Panc1 (cell line): ENCODE measurements around the gene SMURF2. TPM values are rescaled to one million over a fixed set of nuclear protein-coding genes. Genes with fewer than 3 reads are reported as not detected.

Source experiments
- ATAC-seq: fragments of 200-7000 bp; cut with Tn5 transposase; 2 replicates; pipeline ENCODE4 v1.9.1; 2020; ENCODE audit warnings: mild to moderate bottlenecking, moderate library complexity
- BruUV-seq: library from RNA; stranded (reverse); fragments of 400-500 nt; replicated peaks from 2 replicates; lab custom pipeline; 2021; lab: Mats Ljungman, UMichigan
- CTCF ChIA-PET: fragments of 300-600 bp; sonication (Branson Sonifier 250); formaldehyde crosslinking; loops from one replicate; lab custom pipeline; 2022; ENCODE audit warnings: antibody characterized with exemption; lab: Charles Lee
- POLR2A ChIA-PET: fragments of 300-600 bp; sonication (Branson Sonifier 250); formaldehyde crosslinking; loops from one replicate; lab custom pipeline; 2022; ENCODE audit warnings: antibody characterized with exemption; lab: Charles Lee
- DNase-seq: peaks from one replicate; pipeline ENCODE4 v3.0.0-alpha.2; 2010; ENCODE audit warnings: low read depth, low spot score
- H3K27ac ChIP-seq: 2 replicates; pipeline ENCODE4 v1.5.1; 2011; ENCODE audit warnings: mild to moderate bottlenecking, low read length, inconsistent platforms
- H3K27me3 ChIP-seq: fragments of 200-500 bp; sonication (Bioruptor generic); 2 replicates; pipeline ENCODE4 v1.6.0; 2014; ENCODE audit warnings: low read length, inconsistent platforms; ENCODE audit not compliant: control insufficient read depth, insufficient read depth
- H3K36me3 ChIP-seq: fragments of 200-500 bp; sonication (Bioruptor generic); 2 replicates; pipeline ENCODE4 v1.5.1; 2014; ENCODE audit warnings: inconsistent platforms, mild to moderate bottlenecking, low read length, moderate library complexity; ENCODE audit not compliant: control insufficient read depth, insufficient read depth
- H3K4me1 ChIP-seq: 2 replicates; pipeline ENCODE4 v1.5.1; 2011; ENCODE audit warnings: inconsistent platforms, mild to moderate bottlenecking, low read length, moderate library complexity; ENCODE audit not compliant: control insufficient read depth, insufficient read depth
- H3K4me3 ChIP-seq, 2 experiments: 2 replicates each; pipeline ENCODE4 v1.5.1; 2011 to 2012; ENCODE audit warnings: low read depth in 2 of 2, low read length in 2 of 2, mild to moderate bottlenecking in 2 of 2, inconsistent platforms in 1 of 2, moderate library complexity in 1 of 2
- H3K9me3 ChIP-seq: fragments of 200-500 bp; sonication (Bioruptor generic); 2 replicates; pipeline ENCODE4 v1.5.1; 2014; ENCODE audit warnings: low read depth, mild to moderate bottlenecking, inconsistent platforms, low read length, moderate library complexity; ENCODE audit not compliant: control insufficient read depth, insufficient read depth
- CTCF ChIP-seq: fragments of 450-650 bp; IDR thresholded peaks from 2 replicates; pipeline ENCODE4 v1.5.1; 2017; ENCODE audit warnings: mild to moderate bottlenecking
- POLR2AphosphoS5 ChIP-seq: IDR thresholded peaks from 2 replicates; pipeline ENCODE4 v1.6.1; 2012; ENCODE audit warnings: mild to moderate bottlenecking, low read depth, low read length, moderate library complexity
- SIN3A ChIP-seq: IDR thresholded peaks from 2 replicates; pipeline ENCODE4 v1.6.1; 2012; ENCODE audit warnings: low read depth, mild to moderate bottlenecking, low read length, moderate library complexity, borderline replicate concordance; ENCODE audit not compliant: insufficient read depth
- TCF7L2 ChIP-seq: IDR thresholded peaks from 2 replicates; pipeline ENCODE4 v1.6.1; 2011; ENCODE audit warnings: mild to moderate bottlenecking, low read depth, low read length, inconsistent platforms
- in situ Hi-C: cut with HindIII; loops from 2 replicates; pipeline ENCODE4 v1.10.0; 2016; ENCODE audit warnings: low sequenced_read_pairs, low pct_unique_long_range_greater_than_20kb
- intact Hi-C: fragments of 100-400 bp; cut with micrococcal nuclease; formaldehyde crosslinking; loops from one replicate; pipeline ENCODE4 v1.10.0; 2022; ENCODE audit not compliant: unreplicated experiment
- total RNA-seq: library from RNA; stranded (reverse); gene quantifications from one replicate; pipeline ENCODE4 v1.2.1, GENCODE V29; 2021; ENCODE audit not compliant: unreplicated experiment
- TF ChIP-seq, protein P1 (sequence below), 2 experiments: IDR thresholded peaks; 2 replicates each; pipeline ENCODE4 v1.6.1; 2011 to 2012; ENCODE audit warnings: low read depth in 2 of 2, control low read depth in 1 of 2, low read length in 1 of 2, mild to moderate bottlenecking in 1 of 2, moderate library complexity in 1 of 2; ENCODE audit not compliant: insufficient read depth in 1 of 2

Gene SMURF2
- total RNA-seq, 1 experiment from 2014 or later = 21.3 TPM

DNA sequence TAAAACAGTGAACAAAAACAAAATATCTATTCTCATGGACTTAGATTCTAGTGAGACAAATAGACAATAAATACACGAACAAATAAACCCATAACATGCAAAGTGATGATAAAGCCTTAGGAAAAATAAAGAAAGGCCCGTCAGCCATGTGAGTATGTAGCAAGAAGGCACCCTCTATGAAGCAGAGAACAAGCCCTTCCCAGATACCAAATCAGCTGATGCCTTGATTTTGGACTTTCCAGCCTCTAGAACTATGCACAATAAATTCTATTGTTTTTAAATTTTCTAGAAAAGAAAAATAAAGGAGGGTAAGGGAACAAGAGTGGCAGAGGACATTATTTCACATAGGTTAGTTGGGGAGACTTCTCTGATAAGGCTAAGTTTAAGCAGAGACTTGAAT is 40.7 kb upstream of the SMURF2 start:
- in situ Hi-C loops (no loop called here), intact Hi-C loops (no loop called here)
- Histone ChIP-seq H3K27ac (no peak overlapping the region), H3K4me3 (no peak overlapping the region), H3K4me1 (peaks cover 13% of the 10 kb centered on the region), H3K9me3 (no peaks in the 10 kb centered on the region), H3K36me3 (no peaks in the 10 kb centered on the region), H3K27me3 (no peaks in the 10 kb centered on the region)
- BruUV-seq = no TSS peak
- ATAC-seq = no peak
- ChIA-PET CTCF (no interaction called here), POLR2A (no interaction called here)
- no peak for DNase-seq
- TF ChIP-seq SIN3A (no peak), CTCF (no peak), POLR2AphosphoS5 (no peak), TCF7L2 (no peak)
- TF ChIP-seq, protein P1, sequence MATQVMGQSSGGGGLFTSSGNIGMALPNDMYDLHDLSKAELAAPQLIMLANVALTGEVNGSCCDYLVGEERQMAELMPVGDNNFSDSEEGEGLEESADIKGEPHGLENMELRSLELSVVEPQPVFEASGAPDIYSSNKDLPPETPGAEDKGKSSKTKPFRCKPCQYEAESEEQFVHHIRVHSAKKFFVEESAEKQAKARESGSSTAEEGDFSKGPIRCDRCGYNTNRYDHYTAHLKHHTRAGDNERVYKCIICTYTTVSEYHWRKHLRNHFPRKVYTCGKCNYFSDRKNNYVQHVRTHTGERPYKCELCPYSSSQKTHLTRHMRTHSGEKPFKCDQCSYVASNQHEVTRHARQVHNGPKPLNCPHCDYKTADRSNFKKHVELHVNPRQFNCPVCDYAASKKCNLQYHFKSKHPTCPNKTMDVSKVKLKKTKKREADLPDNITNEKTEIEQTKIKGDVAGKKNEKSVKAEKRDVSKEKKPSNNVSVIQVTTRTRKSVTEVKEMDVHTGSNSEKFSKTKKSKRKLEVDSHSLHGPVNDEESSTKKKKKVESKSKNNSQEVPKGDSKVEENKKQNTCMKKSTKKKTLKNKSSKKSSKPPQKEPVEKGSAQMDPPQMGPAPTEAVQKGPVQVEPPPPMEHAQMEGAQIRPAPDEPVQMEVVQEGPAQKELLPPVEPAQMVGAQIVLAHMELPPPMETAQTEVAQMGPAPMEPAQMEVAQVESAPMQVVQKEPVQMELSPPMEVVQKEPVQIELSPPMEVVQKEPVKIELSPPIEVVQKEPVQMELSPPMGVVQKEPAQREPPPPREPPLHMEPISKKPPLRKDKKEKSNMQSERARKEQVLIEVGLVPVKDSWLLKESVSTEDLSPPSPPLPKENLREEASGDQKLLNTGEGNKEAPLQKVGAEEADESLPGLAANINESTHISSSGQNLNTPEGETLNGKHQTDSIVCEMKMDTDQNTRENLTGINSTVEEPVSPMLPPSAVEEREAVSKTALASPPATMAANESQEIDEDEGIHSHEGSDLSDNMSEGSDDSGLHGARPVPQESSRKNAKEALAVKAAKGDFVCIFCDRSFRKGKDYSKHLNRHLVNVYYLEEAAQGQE (IDR thresholded peaks at IDR 0.05; ENCODE audit: insufficient read depth in 1 of 2, low read depth in 2 of 2, low read length in 1 of 2) = no peak

GRCh38 chr17:64698725-64699124 is 36.6 kb upstream of the SMURF2 start:
- Histone ChIP-seq H3K27me3 (no peaks in the 10 kb centered on the region), H3K9me3 (no peaks in the 10 kb centered on the region), H3K36me3 (no peaks in the 10 kb centered on the region), H3K4me3 (no peak overlapping the region), H3K27ac (no peak overlapping the region), H3K4me1 (peaks cover 7% of the 10 kb centered on the region; the same call in 1 of the 2 replicates)
- TF ChIP-seq, protein P1 (IDR thresholded peaks at IDR 0.05; ENCODE audit: insufficient read depth in 1 of 2, low read depth in 2 of 2, low read length in 1 of 2) = no peak
- no peak for TF ChIP-seq SIN3A
- no peak for TF ChIP-seq TCF7L2
- no peak for TF ChIP-seq CTCF
- no peak for TF ChIP-seq POLR2AphosphoS5
- ChIA-PET POLR2A (no interaction called here), CTCF (interaction anchor here (0.6 kb wide), 1 partner anchor 30 kb away, joined by 3 read pairs; no protein-coding TSS in a partner anchor)
- DNase-seq (no peak), ATAC-seq (no peak)
- in situ Hi-C loops = no loop called here
- intact Hi-C loops = no loop called here
- no TSS peak for BruUV-seq
